ENCODE measurements around the gene HPRT1.
"Not testable (repeated sequence)": the region's sequence is repeated elsewhere in the genome, so short reads cannot be mapped to it uniquely, and the experiment has no call there.

The HPRT1 gene

GRCh38 chrX:134459683-134460004 is 321 bp upstream of the HPRT1 start:
- H3K27ac ChIP-seq = peak overlapping the region; percentile 75
- TF ChIP-seq CTCF (conservative IDR thresholded peaks at IDR 0.05) = no peak

GRCh38 chrX:134460862-134461220 is 876 bp downstream of the HPRT1 start:
- peak overlapping the region; percentile 75 for H3K27ac ChIP-seq
- no peak for TF ChIP-seq CTCF (conservative IDR thresholded peaks at IDR 0.05)

GRCh38 chrX:134461437-134461836 is 1.5 kb downstream of the HPRT1 start:
- peak overlapping the region; percentile 75 for H3K27ac ChIP-seq
- no peak for TF ChIP-seq CTCF (conservative IDR thresholded peaks at IDR 0.05)

- H3K27ac ChIP-seq = no peak overlapping the region
- no peak for TF ChIP-seq CTCF (conservative IDR thresholded peaks at IDR 0.05)
Measured at GRCh38 chrX:134462927-134463326, 3.0 kb downstream of the HPRT1 start.

- H3K27ac ChIP-seq = not testable (repeated sequence)
Measured at GRCh38 chrX:134464453-134464852, 4.5 kb downstream of the HPRT1 start.

GRCh38 chrX:134469486-134469885 is 9.5 kb downstream of the HPRT1 start:
- no peak for TF ChIP-seq CTCF (conservative IDR thresholded peaks at IDR 0.05)
- H3K27ac ChIP-seq = no peak overlapping the region

- H3K27ac ChIP-seq = no peak overlapping the region
- no peak for TF ChIP-seq CTCF (conservative IDR thresholded peaks at IDR 0.05)
Measured at GRCh38 chrX:134470013-134470412, 10.0 kb downstream of the HPRT1 start.

- H3K27ac ChIP-seq = no peak overlapping the region
- no peak for TF ChIP-seq CTCF (conservative IDR thresholded peaks at IDR 0.05)
Measured at GRCh38 chrX:134472041-134472440, 12.1 kb downstream of the HPRT1 start.

All from VCaP (cell line).